ENCODE measurements around the gene FAM219A. TPM values are rescaled to one million over a fixed set of nuclear protein-coding genes. Genes with fewer than 3 reads are reported as not detected.

The FAM219A gene
- total and polyA plus RNA-seq, 7 donors: 3.0 to 10.2 (median 7.9) TPM

DNA sequence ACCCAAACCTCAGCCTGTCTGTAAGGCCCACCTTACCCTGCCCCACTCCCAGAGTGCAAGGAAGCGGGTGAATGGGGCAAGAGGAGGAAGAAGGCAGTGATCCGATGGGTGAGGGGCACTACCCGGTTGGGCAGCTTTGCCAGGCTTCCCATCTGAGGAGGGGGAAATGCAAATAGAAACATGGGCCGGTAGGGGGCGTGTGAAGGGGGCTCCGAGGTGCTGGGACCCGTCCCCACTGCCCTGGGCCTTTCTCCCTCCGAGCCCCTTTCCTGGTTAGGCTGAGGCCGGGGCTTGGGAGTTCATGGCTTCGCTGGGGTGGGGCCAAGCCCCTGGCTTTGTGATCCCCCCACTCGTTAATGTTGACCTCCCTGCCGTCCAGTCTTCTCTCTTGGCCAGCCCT lies 58.1 kb downstream of the FAM219A start:
- H3K27ac ChIP-seq: no peak overlapping the region
- intact Hi-C loops (cut with DNase I): loop anchor here (5.0 kb wide), 1 partner anchor 192 kb away; no protein-coding TSS in a partner anchor
- peaks cover 0 to 84% (median 30%) of the 10 kb centered on the region in 4 donors for H3K36me3 ChIP-seq
- no peaks in the 10 kb centered on the region for H3K27me3 ChIP-seq
- WGBS, 2 donors: 80 to 88% methylated on average over 12 of the region's 12 CpGs
- H3K4me1 ChIP-seq: peaks cover 0 to 3% (median 0%) of the 10 kb centered on the region in 4 donors
- no peak overlapping the region for H3K4me3 ChIP-seq
- no peaks in the 10 kb centered on the region for H3K9me3 ChIP-seq
- TF ChIP-seq, protein P1, sequence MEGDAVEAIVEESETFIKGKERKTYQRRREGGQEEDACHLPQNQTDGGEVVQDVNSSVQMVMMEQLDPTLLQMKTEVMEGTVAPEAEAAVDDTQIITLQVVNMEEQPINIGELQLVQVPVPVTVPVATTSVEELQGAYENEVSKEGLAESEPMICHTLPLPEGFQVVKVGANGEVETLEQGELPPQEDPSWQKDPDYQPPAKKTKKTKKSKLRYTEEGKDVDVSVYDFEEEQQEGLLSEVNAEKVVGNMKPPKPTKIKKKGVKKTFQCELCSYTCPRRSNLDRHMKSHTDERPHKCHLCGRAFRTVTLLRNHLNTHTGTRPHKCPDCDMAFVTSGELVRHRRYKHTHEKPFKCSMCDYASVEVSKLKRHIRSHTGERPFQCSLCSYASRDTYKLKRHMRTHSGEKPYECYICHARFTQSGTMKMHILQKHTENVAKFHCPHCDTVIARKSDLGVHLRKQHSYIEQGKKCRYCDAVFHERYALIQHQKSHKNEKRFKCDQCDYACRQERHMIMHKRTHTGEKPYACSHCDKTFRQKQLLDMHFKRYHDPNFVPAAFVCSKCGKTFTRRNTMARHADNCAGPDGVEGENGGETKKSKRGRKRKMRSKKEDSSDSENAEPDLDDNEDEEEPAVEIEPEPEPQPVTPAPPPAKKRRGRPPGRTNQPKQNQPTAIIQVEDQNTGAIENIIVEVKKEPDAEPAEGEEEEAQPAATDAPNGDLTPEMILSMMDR (IDR thresholded peaks at IDR 0.05): no peak
- TF ChIP-seq POLR2A (IDR thresholded peaks at IDR 0.05) (no peak), POLR2AphosphoS5 (IDR thresholded peaks at IDR 0.05) (no peak), EP300 (IDR thresholded peaks at IDR 0.05) (no peak)
- no peak for DNase-seq

DNA sequence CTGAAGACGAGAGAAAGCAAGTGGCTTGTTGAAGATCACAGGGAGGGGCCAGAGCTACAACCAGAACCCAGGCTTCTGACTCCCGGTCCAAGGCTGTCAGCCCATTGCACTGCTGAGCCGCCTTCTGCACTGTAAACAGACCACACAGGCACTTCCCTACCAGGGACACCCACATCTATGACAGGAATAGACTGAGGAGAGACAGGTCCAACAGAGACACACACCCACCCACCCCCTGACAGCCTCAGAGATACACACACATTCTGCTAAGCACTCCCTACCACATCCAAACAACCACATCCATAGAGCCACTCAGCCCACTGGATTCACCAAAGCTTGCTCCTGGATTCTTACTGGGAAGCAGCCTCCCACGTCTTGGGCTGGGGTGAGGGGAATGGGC lies 58.6 kb downstream of the FAM219A start:
- Histone ChIP-seq H3K9me3 (no peaks in the 10 kb centered on the region), H3K36me3 (peaks cover 0 to 78% (median 30%) of the 10 kb centered on the region in 4 donors), H3K4me3 (no peak overlapping the region), H3K27me3 (no peaks in the 10 kb centered on the region), H3K27ac (no peak overlapping the region), H3K4me1 (peaks cover 0 to 3% (median 0%) of the 10 kb centered on the region in 4 donors)
- WGBS, 2 donors: 87 to 92% methylated on average over 4 of the region's 4 CpGs
- intact Hi-C loops (cut with DNase I): loop anchor here (5.0 kb wide), 1 partner anchor 193 kb away; no protein-coding TSS in a partner anchor
- DNase-seq: no peak
- TF ChIP-seq, protein P1 (IDR thresholded peaks at IDR 0.05): no peak
- no peak for TF ChIP-seq EP300 (IDR thresholded peaks at IDR 0.05)
- TF ChIP-seq POLR2AphosphoS5 (IDR thresholded peaks at IDR 0.05): no peak
- no peak for TF ChIP-seq POLR2A (IDR thresholded peaks at IDR 0.05)

GRCh38 chr9:34398875-34399274 lies 59.5 kb downstream of the FAM219A start:
- Histone ChIP-seq H3K27ac (no peak overlapping the region), H3K27me3 (no peaks in the 10 kb centered on the region), H3K36me3 (peaks cover 0 to 72% (median 30%) of the 10 kb centered on the region in 4 donors), H3K4me3 (no peak overlapping the region), H3K4me1 (peaks cover 0 to 3% (median 0%) of the 10 kb centered on the region in 4 donors), H3K9me3 (no peaks in the 10 kb centered on the region)
- TF ChIP-seq, protein P1 (IDR thresholded peaks at IDR 0.05): no peak
- no peak for TF ChIP-seq EP300 (IDR thresholded peaks at IDR 0.05)
- no peak for TF ChIP-seq POLR2AphosphoS5 (IDR thresholded peaks at IDR 0.05)
- no peak for TF ChIP-seq POLR2A (IDR thresholded peaks at IDR 0.05)
- 93 to 97% methylated on average over 1 of the region's 1 CpG for WGBS, 2 donors
- no peak for DNase-seq
- intact Hi-C loops (cut with DNase I): no loop called here

DNA sequence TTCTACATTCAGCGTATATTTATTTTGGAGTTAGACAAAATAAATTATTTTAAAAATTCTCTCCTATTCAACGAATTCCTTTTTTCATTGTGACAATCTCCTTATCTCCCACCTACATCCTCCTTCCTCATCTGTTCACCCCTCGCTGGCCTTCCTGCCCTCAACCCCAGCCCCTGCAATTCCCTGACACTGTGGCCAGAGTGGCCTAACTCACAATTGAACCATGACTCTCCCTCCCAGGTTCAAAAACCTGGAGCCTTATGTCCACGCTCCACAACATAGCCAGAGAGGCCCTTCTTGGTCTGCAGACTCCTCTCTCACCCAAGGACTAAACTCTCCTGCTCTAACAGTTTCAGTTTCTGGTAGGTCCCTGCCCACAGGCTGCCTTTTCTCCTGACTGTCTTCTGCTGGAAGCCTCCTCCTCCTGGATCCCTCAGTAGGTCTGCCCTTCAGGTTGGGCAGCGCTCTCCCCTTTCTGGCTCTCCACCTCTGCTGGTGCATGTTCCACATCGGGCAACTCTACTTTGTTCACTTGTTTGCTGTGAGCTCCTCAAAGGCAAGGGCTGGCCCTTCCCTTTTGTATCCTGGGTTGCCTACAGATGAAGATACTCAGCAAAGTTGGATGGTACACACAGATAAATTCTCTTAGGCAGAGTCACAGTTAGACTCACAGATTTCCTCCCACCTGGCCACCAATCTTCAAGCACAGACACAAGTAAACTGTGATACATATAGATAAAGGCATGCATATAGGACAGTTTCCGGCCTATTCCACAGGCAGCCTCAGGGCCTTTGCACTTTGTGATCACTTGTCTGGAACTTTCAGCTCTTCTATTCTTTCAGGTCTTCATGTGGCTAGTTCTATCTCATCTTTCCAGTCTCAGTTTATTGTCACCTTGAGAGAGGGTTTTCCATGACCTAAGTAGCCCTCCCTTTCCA lies 61.8 kb downstream of the FAM219A start:
- H3K9me3 ChIP-seq: no peaks in the 10 kb centered on the region
- no peak for DNase-seq
- H3K27me3 ChIP-seq: no peaks in the 10 kb centered on the region
- WGBS, 2 donors: 78 to 80% methylated on average over 7 of the region's 7 CpGs
- intact Hi-C loops (cut with DNase I): no loop called here
- H3K36me3 ChIP-seq: peaks cover 0 to 50% (median 21%) of the 10 kb centered on the region in 4 donors
- no peak for TF ChIP-seq POLR2A (IDR thresholded peaks at IDR 0.05)
- no peak for TF ChIP-seq EP300 (IDR thresholded peaks at IDR 0.05)
- TF ChIP-seq, protein P1 (IDR thresholded peaks at IDR 0.05): no peak
- no peak for TF ChIP-seq POLR2AphosphoS5 (IDR thresholded peaks at IDR 0.05)
- H3K27ac ChIP-seq: no peak overlapping the region
- H3K4me1 ChIP-seq: no peaks in the 10 kb centered on the region
- no peak overlapping the region for H3K4me3 ChIP-seq
